Fibroblast of the aortic adventitia (primary cell): ENCODE results near the gene ROR2. TPM values are rescaled to one million over a fixed set of nuclear protein-coding genes. Genes with fewer than 3 reads are reported as not detected.

ENCODE experiments used
- DNase-seq: peaks from one replicate; pipeline ENCODE4 v3.0.0-alpha.2; 2010; ENCODE audit warnings: low read depth
- H3K4me3 ChIP-seq: 2 replicates; pipeline ENCODE4 v1.5.1; 2011; ENCODE audit warnings: low read depth, mild to moderate bottlenecking, control low read depth, low read length, moderate library complexity
- CTCF ChIP-seq: IDR thresholded peaks from 2 replicates; pipeline ENCODE4 v1.5.1; 2011; ENCODE audit warnings: mild to moderate bottlenecking, low read length, control low read depth, inconsistent platforms; ENCODE audit not compliant: insufficient read depth
- total RNA-seq: library from RNA; depleted of rRNA; stranded (reverse); fragments of >200 nt; gene quantifications from 2 replicates; pipeline ENCODE4 v1.2.3, GENCODE V29; 2012; ENCODE audit warnings: low replicate concordance

Gene ROR2
- total RNA-seq, 1 donor: 13.0 TPM

- no peak for TF ChIP-seq CTCF
- no peak for DNase-seq
- no peak overlapping the region for H3K4me3 ChIP-seq
Observed at GRCh38 chr9:91898451-91899218, 51.4 kb downstream of the ROR2 start.

GRCh38 chr9:91897201-91897600 lies 52.8 kb downstream of the ROR2 start:
- TF ChIP-seq CTCF: no peak
- peak; percentile 73 for DNase-seq

GRCh38 chr9:91896513-91897121 lies 53.4 kb downstream of the ROR2 start:
- peak; percentile 96 for DNase-seq
- TF ChIP-seq CTCF: no peak
- H3K4me3 ChIP-seq: peak overlapping the region; percentile 32

More at GRCh38 chr9:91897201-91897600, 52.8 kb downstream of the ROR2 start:
- no peak overlapping the region for H3K4me3 ChIP-seq

- TF ChIP-seq CTCF: no peak
- DNase-seq: no peak
- H3K4me3 ChIP-seq: no peak overlapping the region
Observed at GRCh38 chr9:91896097-91896496, 53.9 kb downstream of the ROR2 start.

GRCh38 chr9:91894536-91894935 lies 55.5 kb downstream of the ROR2 start:
- TF ChIP-seq CTCF: no peak
- no peak for DNase-seq
- H3K4me3 ChIP-seq: no peak overlapping the region

GRCh38 chr9:91894023-91894422 lies 56.0 kb downstream of the ROR2 start:
- no peak for TF ChIP-seq CTCF
- DNase-seq: no peak
- H3K4me3 ChIP-seq: no peak overlapping the region

GRCh38 chr9:91891915-91892314 lies 58.1 kb downstream of the ROR2 start:
- no peak for DNase-seq
- TF ChIP-seq CTCF: no peak
- no peak overlapping the region for H3K4me3 ChIP-seq
